Suprapubic skin (tissue), 4 donors: ENCODE data around the gene TUBB4B.

Experiments
- EP300 ChIP-seq: sonication (generic); formaldehyde crosslinking; IDR thresholded peaks from one replicate; pipeline ENCODE4 v1.6.1; 2017; ENCODE audit warnings: antibody characterized with exemption
- POLR2A ChIP-seq, 2 donors: fragments of 450-650 bp; IDR thresholded peaks; one replicate each; pipeline ENCODE4 v1.6.1; 2017; ENCODE audit warnings: antibody characterized with exemption in 2 of 2, mild to moderate bottlenecking in 2 of 2, moderate library complexity in 2 of 2
- POLR2AphosphoS5 ChIP-seq, 3 donors: sonication (generic); formaldehyde crosslinking; IDR thresholded peaks; one replicate each; pipeline ENCODE4 v1.6.1; 2017; ENCODE audit warnings: antibody characterized with exemption in 3 of 3
- TF ChIP-seq, protein P1 (sequence below), 2 donors: fragments of 200-600 bp in 1 of 2; fragments of 450-650 bp in 1 of 2; sonication (generic) in 1 of 2; IDR thresholded peaks; one replicate each; pipeline ENCODE4 v1.5.1; 2016 to 2019; ENCODE audit warnings: antibody characterized with exemption in 2 of 2, mild to moderate bottlenecking in 1 of 2, moderate library complexity in 1 of 2

DNA sequence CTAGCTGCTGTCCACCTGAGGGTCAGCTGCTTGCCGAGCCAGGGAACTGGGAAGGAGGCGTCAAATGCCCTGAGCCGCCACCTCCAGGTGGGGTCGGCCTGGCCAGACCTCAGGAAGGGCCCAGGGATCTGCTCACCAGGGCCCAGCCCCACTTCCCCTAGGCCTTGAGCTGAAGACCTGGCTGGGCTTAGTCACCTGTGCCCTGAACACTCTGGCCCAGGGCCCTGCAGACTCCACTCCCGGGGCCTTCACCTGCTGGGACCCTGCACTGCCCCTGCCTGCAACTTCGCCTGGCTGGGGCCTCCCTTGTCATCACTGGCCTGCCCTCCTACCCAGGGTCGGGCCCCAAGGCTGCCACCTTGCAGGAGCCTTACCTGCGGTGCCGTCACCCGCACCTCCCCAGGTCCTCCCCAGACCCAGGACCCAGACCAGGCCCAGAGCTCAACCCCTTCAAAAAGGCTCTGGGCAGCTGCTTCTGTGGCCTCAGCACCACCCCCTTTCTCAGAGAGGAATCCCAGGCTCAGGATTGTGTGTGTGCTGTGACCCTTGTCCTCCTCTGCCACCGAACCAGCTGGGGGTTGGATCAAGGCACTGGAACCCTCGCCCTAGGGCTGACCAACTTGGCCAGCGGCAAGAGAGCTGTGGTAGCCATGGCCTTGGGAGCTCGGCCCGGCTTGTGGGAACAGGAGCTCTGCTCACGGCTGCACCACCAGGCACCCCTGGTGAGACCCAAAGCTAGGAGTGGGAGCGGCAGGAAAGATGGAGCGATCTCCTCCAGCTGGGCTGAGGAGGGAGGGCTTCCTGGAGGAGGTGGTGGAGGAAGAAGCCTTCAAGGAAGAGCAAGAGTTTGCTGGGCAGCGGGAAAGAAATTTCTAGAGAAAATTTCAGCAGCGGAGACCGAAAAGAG lies 12.9 kb downstream of the TUBB4B start:
- TF ChIP-seq POLR2A (IDR thresholded peaks at IDR 0.05) (no peak), POLR2AphosphoS5 (IDR thresholded peaks at IDR 0.05) (no peak), EP300 (no peak)
- TF ChIP-seq, protein P1, sequence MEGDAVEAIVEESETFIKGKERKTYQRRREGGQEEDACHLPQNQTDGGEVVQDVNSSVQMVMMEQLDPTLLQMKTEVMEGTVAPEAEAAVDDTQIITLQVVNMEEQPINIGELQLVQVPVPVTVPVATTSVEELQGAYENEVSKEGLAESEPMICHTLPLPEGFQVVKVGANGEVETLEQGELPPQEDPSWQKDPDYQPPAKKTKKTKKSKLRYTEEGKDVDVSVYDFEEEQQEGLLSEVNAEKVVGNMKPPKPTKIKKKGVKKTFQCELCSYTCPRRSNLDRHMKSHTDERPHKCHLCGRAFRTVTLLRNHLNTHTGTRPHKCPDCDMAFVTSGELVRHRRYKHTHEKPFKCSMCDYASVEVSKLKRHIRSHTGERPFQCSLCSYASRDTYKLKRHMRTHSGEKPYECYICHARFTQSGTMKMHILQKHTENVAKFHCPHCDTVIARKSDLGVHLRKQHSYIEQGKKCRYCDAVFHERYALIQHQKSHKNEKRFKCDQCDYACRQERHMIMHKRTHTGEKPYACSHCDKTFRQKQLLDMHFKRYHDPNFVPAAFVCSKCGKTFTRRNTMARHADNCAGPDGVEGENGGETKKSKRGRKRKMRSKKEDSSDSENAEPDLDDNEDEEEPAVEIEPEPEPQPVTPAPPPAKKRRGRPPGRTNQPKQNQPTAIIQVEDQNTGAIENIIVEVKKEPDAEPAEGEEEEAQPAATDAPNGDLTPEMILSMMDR (IDR thresholded peaks at IDR 0.05), result no peak
